HCT116 (cell line): Measurements from ENCODE around the gene OR51V1. TPM values are rescaled to one million over a fixed set of nuclear protein-coding genes. Genes with fewer than 3 reads are reported as not detected.

Experiments
- ATAC-seq: fragments of 200-7000 bp; cut with Tn5 transposase; 2 replicates; pipeline ENCODE4 v1.9.1; 2020; ENCODE audit warnings: mild to moderate bottlenecking, moderate library complexity
- BruUV-seq: library from RNA; stranded (reverse); fragments of 400-500 nt; replicated peaks from 2 replicates; lab custom pipeline; 2021; lab: Mats Ljungman, UMichigan
- CTCF ChIA-PET: fragments of 300-600 bp; sonication (Branson Sonifier 250); formaldehyde crosslinking; loops from one replicate; lab custom pipeline; 2021; ENCODE audit warnings: antibody characterized with exemption; lab: Charles Lee
- POLR2A ChIA-PET: fragments of 300-600, 350-600 bp; sonication (Branson Sonifier 250); formaldehyde crosslinking; loops from one replicate; lab custom pipeline; 2021; ENCODE audit warnings: antibody characterized with exemption; lab: Charles Lee
- RAD21 ChIA-PET, 2 experiments: fragments of 300-600 bp; sonication (Branson Sonifier 250); formaldehyde crosslinking; loops; one replicate each; lab custom pipeline; 2023; ENCODE audit warnings: low total read pairs in 2 of 2; ENCODE audit not compliant: uncharacterized antibody in 2 of 2, unreplicated experiment in 2 of 2, low non-redundant PET in 1 of 2; lab: Charles Lee
- DNase-seq: peaks from one replicate; pipeline ENCODE4 v3.0.0-alpha.2; 2010; ENCODE audit warnings: low read depth, low spot score
- H2AFZ ChIP-seq: fragments of 200-600 bp; shearing (Covaris generic), sonication (generic); 2 replicates; pipeline ENCODE4 v1.6.1; 2017; ENCODE audit warnings: low read depth, mixed run types, mixed read lengths, antibody characterized with exemption, low read length; ENCODE audit not compliant: poor library complexity, severe bottlenecking
- H3K27ac ChIP-seq: 2 replicates; pipeline ENCODE4 v1.5.1; 2012; ENCODE audit warnings: low read depth, low read length
- H3K27me3 ChIP-seq: fragments of 200-600 bp; sonication (generic); 2 replicates; pipeline ENCODE4 v1.6.1; 2016; ENCODE audit warnings: mixed run types, low read length, mixed read lengths; ENCODE audit not compliant: insufficient read depth
- H3K36me3 ChIP-seq, 2 experiments: fragments of 200-500 bp in 1 of 2; fragments of 200-600 bp in 1 of 2; sonication (Bioruptor generic) in 1 of 2; sonication (generic) in 1 of 2; 2 replicates each; pipeline versions ENCODE4 v1.5.1 to v1.6.1; 2014 to 2016; ENCODE audit warnings: low read length in 2 of 2, inconsistent platforms in 1 of 2, mixed read lengths in 1 of 2, mixed run types in 1 of 2; ENCODE audit not compliant: insufficient read depth in 2 of 2, control insufficient read depth in 1 of 2
- H3K4me1 ChIP-seq, 2 experiments: fragments of 200-600 bp in 1 of 2; sonication (generic) in 1 of 2; 2 replicates each; pipeline versions ENCODE4 v1.5.1 to v1.6.1; 2012 to 2017; ENCODE audit warnings: low read length in 2 of 2, inconsistent platforms in 1 of 2, mild to moderate bottlenecking in 1 of 2, mixed read lengths in 1 of 2, mixed run types in 1 of 2, moderate library complexity in 1 of 2; ENCODE audit not compliant: insufficient read depth in 2 of 2, control insufficient read depth in 1 of 2
- H3K4me2 ChIP-seq: fragments of 200-600 bp; sonication (generic); 2 replicates; pipeline ENCODE4 v1.6.1; 2017; ENCODE audit warnings: mixed run types, low read length, mixed read lengths
- H3K4me3 ChIP-seq, 2 experiments: fragments of 200-600 bp in 1 of 2; sonication (generic) in 1 of 2; replicated peaks in 1 of 2; 2 replicates each; pipeline ENCODE4 v1.5.1; 2011 to 2016; ENCODE audit warnings: low read length in 2 of 2, control low read depth in 1 of 2, low read depth in 1 of 2, mild to moderate bottlenecking in 1 of 2, mixed read lengths in 1 of 2, mixed run types in 1 of 2
- H3K79me2 ChIP-seq: fragments of 200-600 bp; sonication (generic); 2 replicates; pipeline ENCODE4 v1.6.1; 2017; ENCODE audit warnings: mild to moderate bottlenecking, mixed run types, low read length, moderate library complexity, mixed read lengths; ENCODE audit not compliant: insufficient read depth
- H3K9ac ChIP-seq: fragments of 200-600 bp; sonication (generic); 2 replicates; pipeline ENCODE4 v1.6.1; 2016; ENCODE audit warnings: low read length, mixed read lengths
- H3K9me2 ChIP-seq: fragments of 200-600 bp; sonication (generic), shearing (Covaris generic); 2 replicates; pipeline ENCODE4 v1.6.1; 2017; ENCODE audit warnings: mixed run types, mild to moderate bottlenecking, moderate library complexity; ENCODE audit not compliant: insufficient read depth
- H3K9me3 ChIP-seq, 2 experiments: fragments of 200-500 bp in 1 of 2; fragments of 200-600 bp in 1 of 2; sonication (Bioruptor generic) in 1 of 2; sonication (generic) in 1 of 2; 2 replicates each; pipeline ENCODE4 v1.6.1; 2014 to 2017; ENCODE audit warnings: low read length in 2 of 2, mixed read lengths in 2 of 2, inconsistent platforms in 1 of 2, low read depth in 1 of 2, mild to moderate bottlenecking in 1 of 2, mixed run types in 1 of 2, moderate library complexity in 1 of 2; ENCODE audit not compliant: control insufficient read depth in 1 of 2, insufficient read depth in 1 of 2
- H4K20me1 ChIP-seq: fragments of 200-600 bp; sonication (generic), shearing (Covaris generic); 2 replicates; pipeline ENCODE4 v1.6.1; 2017; ENCODE audit warnings: mixed run types, mild to moderate bottlenecking, moderate library complexity; ENCODE audit not compliant: insufficient read depth
- CBX3 ChIP-seq: IDR thresholded peaks from 2 replicates; pipeline ENCODE4 v1.6.1; 2012; ENCODE audit warnings: low read depth
- CEBPB ChIP-seq: IDR thresholded peaks from 2 replicates; pipeline ENCODE4 v1.6.1; 2012; ENCODE audit warnings: low read depth
- EGR1 ChIP-seq: IDR thresholded peaks from 2 replicates; pipeline ENCODE4 v1.6.1; 2012; ENCODE audit warnings: low read depth
- ELF1 ChIP-seq: IDR thresholded peaks from 2 replicates; pipeline ENCODE4 v1.6.1; 2012; ENCODE audit warnings: low read depth, borderline replicate concordance
- EZH2 ChIP-seq: fragments of 200-600 bp; sonication (generic); IDR thresholded peaks from 2 replicates; pipeline ENCODE4 v1.6.1; 2017; ENCODE audit warnings: antibody characterized with exemption, mixed run types
- EZH2phosphoT487 ChIP-seq: fragments of 200-600 bp; IDR thresholded peaks from 2 replicates; pipeline ENCODE4 v1.6.1; 2018; ENCODE audit warnings: antibody characterized with exemption, borderline replicate concordance
- FOSL1 ChIP-seq: IDR thresholded peaks from 2 replicates; pipeline ENCODE4 v1.6.1; 2012; ENCODE audit warnings: low read depth
- JUND ChIP-seq: IDR thresholded peaks from 2 replicates; pipeline ENCODE4 v1.6.1; 2012
- POLR2A ChIP-seq: IDR thresholded peaks from 2 replicates; pipeline ENCODE4 v1.7.0; 2011; ENCODE audit warnings: borderline replicate concordance; ENCODE audit not compliant: insufficient read depth, insufficient read length; ENCODE audit errors: extremely low read depth
- POLR2AphosphoS5 ChIP-seq: IDR thresholded peaks from 2 replicates; pipeline ENCODE4 v1.6.1; 2011; ENCODE audit warnings: mild to moderate bottlenecking, low read depth, low read length, moderate library complexity
- RAD21 ChIP-seq: IDR thresholded peaks from 2 replicates; pipeline ENCODE4 v1.6.1; 2012; ENCODE audit warnings: low read depth, mild to moderate bottlenecking
- REST ChIP-seq: IDR thresholded peaks from 2 replicates; pipeline ENCODE4 v1.6.1; 2012; ENCODE audit warnings: low read depth
- SIN3A ChIP-seq: IDR thresholded peaks from 2 replicates; pipeline ENCODE4 v1.6.1; 2012; ENCODE audit warnings: low read depth
- SP1 ChIP-seq: IDR thresholded peaks from 2 replicates; pipeline ENCODE4 v1.6.1; 2012; ENCODE audit warnings: low read depth
- SRF ChIP-seq: IDR thresholded peaks from 2 replicates; pipeline ENCODE4 v1.6.1; 2012; ENCODE audit warnings: low read depth
- TCF7L2 ChIP-seq: IDR thresholded peaks from 2 replicates; pipeline ENCODE4 v1.7.0; 2011; ENCODE audit warnings: borderline replicate concordance, inconsistent platforms; ENCODE audit not compliant: insufficient read depth, insufficient read length; ENCODE audit errors: extremely low read depth
- YY1 ChIP-seq: IDR thresholded peaks from 2 replicates; pipeline ENCODE4 v1.6.1; 2011; ENCODE audit warnings: low read length, low read depth, moderate library complexity, mild to moderate bottlenecking; ENCODE audit not compliant: insufficient replicate concordance; ENCODE audit errors: extremely low read depth
- ZBTB33 ChIP-seq: IDR thresholded peaks from 2 replicates; pipeline ENCODE4 v1.6.1; 2011; ENCODE audit warnings: mild to moderate bottlenecking, low read length, moderate library complexity; ENCODE audit not compliant: insufficient replicate concordance; ENCODE audit errors: extremely low read depth
- ZFX ChIP-seq: fragments of 450-650 bp; IDR thresholded peaks from 2 replicates; pipeline ENCODE4 v1.6.1; 2017
- intact Hi-C: fragments of 100-400 bp; cut with micrococcal nuclease; formaldehyde crosslinking; loops from 2 replicates; pipeline ENCODE4 v1.10.0; 2022
- total RNA-seq: library from RNA; stranded (reverse); gene quantifications from one replicate; pipeline ENCODE4 v1.2.1, GENCODE V29; 2021; ENCODE audit not compliant: unreplicated experiment
- TF ChIP-seq, protein P1 (sequence below): IDR thresholded peaks from 2 replicates; pipeline ENCODE4 v1.6.1; 2012

OR51V1 gene
- total RNA-seq, 1 experiment from 2014 or later, result not detected

DNA sequence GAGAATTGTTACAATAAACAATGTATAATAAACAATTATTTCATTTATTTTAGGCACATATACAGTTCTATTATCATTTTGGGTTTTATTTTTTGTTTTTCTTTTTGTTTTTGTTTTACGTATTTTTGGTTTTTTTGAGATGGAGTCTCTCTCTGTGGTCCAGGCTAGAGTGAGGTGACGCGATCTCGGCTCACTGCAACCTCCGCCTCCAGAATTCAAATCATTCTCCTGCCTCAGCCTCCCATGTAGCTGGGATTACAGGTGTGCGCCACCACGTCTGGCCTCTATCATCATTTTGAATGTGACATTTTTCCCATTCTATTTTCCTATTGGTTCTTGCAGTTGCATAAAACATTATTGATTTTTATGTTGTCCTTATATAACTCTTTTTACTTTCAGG, 25.5 kb downstream of the OR51V1 start:
- ChIA-PET RAD21 (no interaction called here), CTCF (no interaction called here), POLR2A (no interaction called here)
- H3K4me2 ChIP-seq, result no peak overlapping the region
- no TSS peak for BruUV-seq
- H4K20me1 ChIP-seq, result no peaks in the 10 kb centered on the region
- no peaks in the 10 kb centered on the region for H3K9me3 ChIP-seq
- no peaks in the 10 kb centered on the region for H3K79me2 ChIP-seq
- no peak overlapping the region for H3K4me3 ChIP-seq
- H3K27me3 ChIP-seq, result peaks cover 63% of the 10 kb centered on the region
- intact Hi-C loops, result no loop called here
- no peak overlapping the region for H3K9ac ChIP-seq
- DNase-seq (no peak), ATAC-seq (no peak)
- TF ChIP-seq EZH2 (no peak), SP1 (no peak), POLR2AphosphoS5 (no peak), RAD21 (no peak), JUND (no peak), CEBPB (no peak), SRF (no peak), CBX3 (no peak), ZFX (no peak), EZH2phosphoT487 (no peak), FOSL1 (no peak), ELF1 (no peak), SIN3A (no peak), YY1 (no peak), POLR2A (no peak), REST (no peak), TCF7L2 (no peak), ZBTB33 (no peak), EGR1 (no peak)
- TF ChIP-seq, protein P1, sequence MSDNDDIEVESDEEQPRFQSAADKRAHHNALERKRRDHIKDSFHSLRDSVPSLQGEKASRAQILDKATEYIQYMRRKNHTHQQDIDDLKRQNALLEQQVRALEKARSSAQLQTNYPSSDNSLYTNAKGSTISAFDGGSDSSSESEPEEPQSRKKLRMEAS, result no peak
- no peaks in the 10 kb centered on the region for H3K4me1 ChIP-seq
- H3K27ac ChIP-seq, result no peak overlapping the region
- H3K36me3 ChIP-seq, result no peaks in the 10 kb centered on the region
- no peak overlapping the region for H2AFZ ChIP-seq
- H3K9me2 ChIP-seq, result no peaks in the 10 kb centered on the region
